ENCODE data around the gene SLC25A25. TPM values are rescaled to one million over a fixed set of nuclear protein-coding genes. Genes with fewer than 3 reads are reported as not detected.

The SLC25A25 gene
- total and polyA plus RNA-seq, 9 of the 15 experiments (the other 6 are each of a cell fraction or from before 2014, with no cell fraction given) = 0.07 to 35.9 (median 23.2) TPM

DNA sequence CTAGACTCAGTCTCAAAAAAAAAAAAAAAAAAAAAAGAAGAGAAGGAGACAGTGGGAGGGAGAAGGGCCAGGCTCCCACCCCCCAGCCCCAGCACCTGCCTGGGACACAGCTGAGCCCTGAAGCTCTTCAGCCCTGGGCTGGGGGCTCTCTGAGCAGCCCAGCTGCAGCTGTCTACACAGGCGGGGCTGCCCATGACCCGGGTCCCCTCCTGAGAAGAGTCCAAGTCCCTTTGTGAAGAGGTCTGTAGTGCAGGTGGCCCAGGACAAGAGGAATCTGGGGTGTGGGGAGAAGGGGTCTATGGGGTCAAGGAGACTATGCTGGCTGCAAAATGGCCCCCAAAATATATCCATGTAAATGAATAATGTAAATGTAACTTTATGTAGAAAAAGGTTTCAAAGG, 74.6 kb downstream of the SLC25A25 start:
- intact Hi-C loops (cut with micrococcal nuclease) (no loop called here), in situ Hi-C loops (cut with MboI) (no loop called here)
- CTCF ChIA-PET (ENCODE audit: low intra/inter-chr PET ratio) = no interaction called here
- TF ChIP-seq ZNF124 (CRISPR knock-in tag; IDR thresholded peaks at IDR 0.05) (no peak), HDAC6 (IDR thresholded peaks at IDR 0.05; ENCODE audit: low read depth, low read length) (no peak), TCF15 (CRISPR knock-in tag; IDR thresholded peaks at IDR 0.05) (no peak), ZNF431 (CRISPR knock-in tag; IDR thresholded peaks at IDR 0.05) (no peak), ZNF589 (CRISPR knock-in tag; IDR thresholded peaks at IDR 0.05; ENCODE audit: low read depth) (no peak), CBFA2T2 (conservative IDR thresholded peaks at IDR 0.05) (no peak)
- no peaks in the 10 kb centered on the region for H3K9me3 ChIP-seq (replicated peaks; ENCODE audit: control insufficient read depth, insufficient read depth, low read depth, low read length)
- peaks cover 17 to 40% of the 10 kb centered on the region in 2 experiments for H3K4me1 ChIP-seq (replicated peaks in 1 of 2; ENCODE audit: control insufficient read depth in 2 of 2, insufficient read depth in 2 of 2, low read length in 2 of 2)
- DNase-seq (ENCODE audit: extremely low read depth in 1 of 4, low spot score in 3 of 4) (no peak), ATAC-seq (no peak), FAIRE-seq (no peak)
- no peak overlapping the region for H2AFZ ChIP-seq (ENCODE audit: low read depth, low read length)
- no peaks in the 10 kb centered on the region for H4K20me1 ChIP-seq (replicated peaks; ENCODE audit: control insufficient read depth, insufficient read depth, low read length)
- no peak overlapping the region for H3K4me3 ChIP-seq
- no peaks in the 10 kb centered on the region for H3K9me1 ChIP-seq (ENCODE audit: control insufficient read depth, insufficient read depth, low read length)
- POLR2A ChIA-PET = interaction anchor here (0.8 to 1.5 kb wide), 4 partner anchors 10 to 37 kb away, joined by 3 to 4 read pairs (median 4); no protein-coding TSS in a partner anchor
- no peak overlapping the region for H3K4me2 ChIP-seq (ENCODE audit: insufficient read depth, low read length)
- H3K79me2 ChIP-seq (ENCODE audit: control insufficient read depth, insufficient read depth, low read length) = no peaks in the 10 kb centered on the region
- no TSS peak for BruUV-seq (replicated peaks)
- WGBS (ENCODE audit: insufficient coverage, low coverage, missing lambda C conversion rate) = 70% methylated on average over 2 of the region's 2 CpGs
- H3K27ac ChIP-seq (ENCODE audit: extremely low read depth, low read depth, low read length) = no peak overlapping the region
- H3K36me3 ChIP-seq (ENCODE audit: control insufficient read depth, insufficient read depth, low read length) = no peaks in the 10 kb centered on the region
- no peaks in the 10 kb centered on the region for H3K27me3 ChIP-seq (ENCODE audit: control insufficient read depth in 2 of 2, insufficient read depth in 2 of 2, low read length in 2 of 2)
- no peak overlapping the region for H3K9ac ChIP-seq (ENCODE audit: insufficient read depth in 1 of 2, low read depth in 2 of 2, low read length in 2 of 2)
